ENCODE results near the gene WSCD2.

The WSCD2 gene

GRCh38 chr12:108090107-108090899 lies 38.8 kb upstream of the WSCD2 start:
- H3K4me1 ChIP-seq (ENCODE audit: control insufficient read depth in 1 of 2, insufficient read depth in 1 of 2, low read depth in 1 of 2, low read length in 1 of 2) = no peaks in the 10 kb centered on the region
- no peaks in the 10 kb centered on the region for H3K36me3 ChIP-seq
- H3K4me3 ChIP-seq (ENCODE audit: low read depth in 1 of 2, low read length in 1 of 2) = no peak overlapping the region
- no peak for TF ChIP-seq CTCF (IDR thresholded peaks at IDR 0.05)
- peaks cover 8% of the 10 kb centered on the region for H3K27me3 ChIP-seq
- H3K9me3 ChIP-seq = no peaks in the 10 kb centered on the region
- H3K27ac ChIP-seq = no peak overlapping the region

- Histone ChIP-seq H3K4me1 (ENCODE audit: control insufficient read depth in 1 of 2, insufficient read depth in 1 of 2, low read depth in 1 of 2, low read length in 1 of 2) (no peaks in the 10 kb centered on the region), H3K4me3 (ENCODE audit: low read depth in 1 of 2, low read length in 1 of 2) (no peak overlapping the region), H3K9me3 (no peaks in the 10 kb centered on the region), H3K36me3 (no peaks in the 10 kb centered on the region), H3K27ac (no peak overlapping the region), H3K27me3 (peaks cover 8% of the 10 kb centered on the region)
- TF ChIP-seq CTCF (IDR thresholded peaks at IDR 0.05) = no peak
Observed at GRCh38 chr12:108090932-108091678, 38.0 kb upstream of the WSCD2 start.

DNA sequence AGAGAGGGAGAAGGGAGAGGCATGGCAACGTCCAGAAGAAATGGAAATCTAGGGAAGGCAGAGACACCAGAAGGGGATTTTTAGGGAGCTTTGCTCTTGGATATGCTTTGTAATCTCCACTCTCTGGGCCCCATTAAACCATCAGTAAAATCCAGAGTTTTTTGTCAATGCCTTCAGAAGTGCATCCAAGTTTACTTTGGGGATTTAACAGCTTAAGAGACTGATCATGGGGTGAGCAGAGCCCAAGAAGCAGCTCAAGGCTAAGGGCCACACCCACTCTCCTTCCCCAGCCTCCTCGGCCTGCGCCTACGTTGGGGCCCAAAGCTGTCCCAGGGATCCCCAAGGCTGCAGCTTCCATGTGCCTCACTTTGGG lies 37.4 kb upstream of the WSCD2 start:
- Histone ChIP-seq H3K9me3 (no peaks in the 10 kb centered on the region), H3K27me3 (peaks cover 8% of the 10 kb centered on the region), H3K4me3 (ENCODE audit: low read depth in 1 of 2, low read length in 1 of 2) (no peak overlapping the region), H3K27ac (no peak overlapping the region), H3K36me3 (no peaks in the 10 kb centered on the region), H3K4me1 (ENCODE audit: control insufficient read depth in 1 of 2, insufficient read depth in 1 of 2, low read depth in 1 of 2, low read length in 1 of 2) (no peaks in the 10 kb centered on the region)
- no peak for TF ChIP-seq CTCF (IDR thresholded peaks at IDR 0.05)

GRCh38 chr12:108093209-108093608 lies 35.9 kb upstream of the WSCD2 start:
- H3K36me3 ChIP-seq = no peaks in the 10 kb centered on the region
- TF ChIP-seq CTCF (IDR thresholded peaks at IDR 0.05) = no peak
- H3K27ac ChIP-seq = no peak overlapping the region
- H3K4me3 ChIP-seq (ENCODE audit: low read depth in 1 of 2, low read length in 1 of 2) = no peak overlapping the region
- peaks cover 8% of the 10 kb centered on the region for H3K27me3 ChIP-seq
- H3K9me3 ChIP-seq = no peaks in the 10 kb centered on the region
- no peaks in the 10 kb centered on the region for H3K4me1 ChIP-seq (ENCODE audit: control insufficient read depth in 1 of 2, insufficient read depth in 1 of 2, low read depth in 1 of 2, low read length in 1 of 2)

DNA sequence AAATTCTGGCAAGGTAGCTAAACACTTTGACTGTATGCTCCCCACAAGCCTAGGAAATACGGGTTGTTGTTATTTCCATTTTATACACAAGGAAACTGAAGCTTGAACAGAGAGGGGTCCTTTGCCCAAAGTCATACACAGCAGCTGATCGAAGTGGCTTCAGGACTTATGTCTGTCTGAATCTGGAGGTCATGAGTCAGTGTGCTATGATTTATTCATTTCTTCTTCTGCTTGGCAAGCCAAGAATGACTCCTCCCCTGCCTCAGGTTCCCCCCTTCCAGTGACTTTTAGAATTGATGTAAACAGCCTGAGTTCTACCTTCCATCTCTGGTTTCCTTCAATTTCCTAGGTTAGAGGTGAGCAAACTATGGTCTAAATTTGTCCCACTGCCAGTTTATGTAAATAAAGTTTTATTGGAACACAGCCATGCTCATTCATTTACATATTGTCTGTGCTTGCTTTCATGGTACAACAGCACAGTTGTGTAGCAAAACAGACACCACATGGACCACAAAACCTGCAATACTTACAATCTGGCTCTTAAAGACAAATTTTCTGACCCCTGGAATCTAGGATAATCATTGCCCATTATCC lies 34.9 kb upstream of the WSCD2 start:
- Histone ChIP-seq H3K36me3 (no peaks in the 10 kb centered on the region), H3K9me3 (no peaks in the 10 kb centered on the region), H3K4me1 (ENCODE audit: control insufficient read depth in 1 of 2, insufficient read depth in 1 of 2, low read depth in 1 of 2, low read length in 1 of 2) (no peaks in the 10 kb centered on the region), H3K27me3 (peaks cover 8% of the 10 kb centered on the region), H3K27ac (no peak overlapping the region), H3K4me3 (ENCODE audit: low read depth in 1 of 2, low read length in 1 of 2) (no peak overlapping the region)
- no peak for TF ChIP-seq CTCF (IDR thresholded peaks at IDR 0.05)
